ENCODE measurements around the gene CLDN14.

- TF ChIP-seq CTCF (IDR thresholded peaks at IDR 0.05) (no peak), REST (IDR thresholded peaks at IDR 0.05; ENCODE audit: insufficient read depth in 1 of 2, low read depth in 2 of 2, low read length in 1 of 2) (no peak)
Measured at GRCh38 chr21:36430841-36431240, 49.1 kb downstream of the CLDN14 start.
